ENCODE results near the gene ALPL. TPM values are rescaled to one million over a fixed set of nuclear protein-coding genes. Genes with fewer than 3 reads are reported as not detected.
A peak's percentile ranks its signal among the peaks of the same experiment; 100 is the strongest.

Gene ALPL
- total RNA-seq, 2 experiments from 2014 or later, result not detected

DNA sequence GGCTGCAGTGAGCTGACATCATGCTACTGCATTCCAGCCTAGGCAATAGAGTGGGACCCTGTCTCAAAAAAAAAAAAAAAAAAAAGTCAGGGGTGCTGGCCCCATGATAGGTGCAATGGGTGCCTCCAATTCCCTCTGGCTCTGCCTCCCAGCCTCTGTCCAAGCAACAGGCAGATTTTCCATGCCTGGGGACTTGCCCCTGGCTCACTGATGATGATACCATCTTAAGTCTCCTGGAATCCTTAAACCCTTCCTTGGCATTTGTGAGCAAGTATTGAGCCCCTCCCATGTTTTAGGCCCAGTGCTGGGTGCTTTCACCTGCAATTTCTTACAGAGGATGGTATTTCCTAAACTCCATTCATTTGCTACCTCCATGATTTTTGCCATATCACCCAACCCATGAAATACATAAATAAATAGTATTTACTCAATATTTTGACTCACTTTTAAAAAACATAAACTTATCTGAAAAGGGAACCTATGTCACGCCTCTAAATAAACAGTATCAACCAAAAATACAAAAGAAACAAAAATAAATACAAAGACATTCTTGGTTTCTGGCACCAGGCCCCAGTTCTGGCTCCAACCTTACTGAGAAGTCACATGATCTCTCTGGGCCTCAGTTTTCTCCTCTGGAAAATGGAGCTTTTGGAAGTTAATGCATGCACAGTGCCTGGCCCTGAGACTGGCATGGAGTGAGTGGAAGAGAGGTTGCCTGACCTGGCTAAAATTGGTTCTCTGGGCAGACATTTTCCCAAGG lies 1.5 kb upstream of the ALPL start:
- no peak overlapping the region for H3K27ac Mint-ChIP-seq
- intact Hi-C loops (cut with micrococcal nuclease), result no loop called here
- TF ChIP-seq, protein P1, sequence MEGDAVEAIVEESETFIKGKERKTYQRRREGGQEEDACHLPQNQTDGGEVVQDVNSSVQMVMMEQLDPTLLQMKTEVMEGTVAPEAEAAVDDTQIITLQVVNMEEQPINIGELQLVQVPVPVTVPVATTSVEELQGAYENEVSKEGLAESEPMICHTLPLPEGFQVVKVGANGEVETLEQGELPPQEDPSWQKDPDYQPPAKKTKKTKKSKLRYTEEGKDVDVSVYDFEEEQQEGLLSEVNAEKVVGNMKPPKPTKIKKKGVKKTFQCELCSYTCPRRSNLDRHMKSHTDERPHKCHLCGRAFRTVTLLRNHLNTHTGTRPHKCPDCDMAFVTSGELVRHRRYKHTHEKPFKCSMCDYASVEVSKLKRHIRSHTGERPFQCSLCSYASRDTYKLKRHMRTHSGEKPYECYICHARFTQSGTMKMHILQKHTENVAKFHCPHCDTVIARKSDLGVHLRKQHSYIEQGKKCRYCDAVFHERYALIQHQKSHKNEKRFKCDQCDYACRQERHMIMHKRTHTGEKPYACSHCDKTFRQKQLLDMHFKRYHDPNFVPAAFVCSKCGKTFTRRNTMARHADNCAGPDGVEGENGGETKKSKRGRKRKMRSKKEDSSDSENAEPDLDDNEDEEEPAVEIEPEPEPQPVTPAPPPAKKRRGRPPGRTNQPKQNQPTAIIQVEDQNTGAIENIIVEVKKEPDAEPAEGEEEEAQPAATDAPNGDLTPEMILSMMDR (IDR thresholded peaks at IDR 0.05), result no peak
- ChIA-PET CTCF (interaction anchor here (0.8 to 2.0 kb wide), 3 partner anchors 9 to 17 kb away, joined by 3 to 5 read pairs (median 4); no protein-coding TSS in a partner anchor), POLR2A (no interaction called here)
- H3K4me1 Mint-ChIP-seq (ENCODE audit: low read depth), result peaks cover 4% of the 10 kb centered on the region
- H3K36me3 Mint-ChIP-seq (ENCODE audit: low read depth), result no peaks in the 10 kb centered on the region
- no peak for ATAC-seq
- no peak for DNase-seq
- H3K27me3 Mint-ChIP-seq, result peaks cover 42% of the 10 kb centered on the region
- H3K9me3 Mint-ChIP-seq, result no peaks in the 10 kb centered on the region
- no peak overlapping the region for H3K4me3 Mint-ChIP-seq

DNA sequence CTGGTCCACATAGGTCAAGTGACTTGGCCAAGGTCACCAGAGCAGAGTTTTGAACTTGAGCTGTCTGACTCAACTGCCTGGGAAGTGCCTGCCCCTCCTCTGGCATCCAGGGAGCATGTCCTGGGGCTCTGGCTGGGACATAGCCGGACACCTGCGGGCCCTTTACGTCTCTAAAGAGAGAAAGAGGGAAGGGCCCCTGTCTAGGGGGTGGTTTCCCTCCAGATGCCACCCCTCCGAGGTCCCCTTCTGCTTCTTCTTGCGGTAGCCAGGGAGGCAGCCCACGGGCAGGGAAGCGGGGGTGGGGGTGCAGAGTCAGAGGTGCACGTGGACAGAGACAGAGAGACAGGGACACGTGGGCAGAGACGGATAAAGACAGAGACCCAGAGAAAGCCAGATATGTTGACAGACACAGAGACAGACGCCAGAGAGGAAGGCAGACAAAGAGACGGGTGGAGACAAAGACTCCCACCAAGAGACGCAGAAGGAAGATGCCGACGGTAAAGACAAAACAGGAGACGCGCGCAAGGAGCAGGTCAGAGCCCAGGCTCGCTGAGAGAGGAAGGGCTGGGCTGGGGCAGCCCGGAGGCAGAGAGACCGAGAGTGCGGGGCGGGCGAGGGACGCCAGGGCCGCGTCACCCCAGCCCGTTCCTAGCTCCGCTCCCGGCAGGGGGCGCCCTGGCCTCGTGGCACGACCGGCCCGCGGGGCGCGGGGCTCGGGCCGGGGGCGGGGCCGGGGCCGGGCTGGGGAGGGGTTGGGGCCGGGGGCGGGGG lies 458 bp upstream of the ALPL start:
- ATAC-seq (peak; percentile 96), DNase-seq (peak; percentile 78)
- peaks cover 4% of the 10 kb centered on the region for H3K4me1 Mint-ChIP-seq (ENCODE audit: low read depth)
- H3K36me3 Mint-ChIP-seq (ENCODE audit: low read depth), result no peaks in the 10 kb centered on the region
- no peak overlapping the region for H3K27ac Mint-ChIP-seq
- H3K4me3 Mint-ChIP-seq, result peak overlapping the region; percentile 53
- ChIA-PET POLR2A (no interaction called here), CTCF (interaction anchor here (0.6 to 2.0 kb wide), 11 partner anchors 8 to 102 kb away, joined by 3 to 5 read pairs (median 3); no protein-coding TSS in a partner anchor)
- peaks cover 44% of the 10 kb centered on the region for H3K27me3 Mint-ChIP-seq
- intact Hi-C loops (cut with micrococcal nuclease), result no loop called here
- TF ChIP-seq, protein P1 (IDR thresholded peaks at IDR 0.05), result peak; percentile 12
- H3K9me3 Mint-ChIP-seq, result no peaks in the 10 kb centered on the region

DNA sequence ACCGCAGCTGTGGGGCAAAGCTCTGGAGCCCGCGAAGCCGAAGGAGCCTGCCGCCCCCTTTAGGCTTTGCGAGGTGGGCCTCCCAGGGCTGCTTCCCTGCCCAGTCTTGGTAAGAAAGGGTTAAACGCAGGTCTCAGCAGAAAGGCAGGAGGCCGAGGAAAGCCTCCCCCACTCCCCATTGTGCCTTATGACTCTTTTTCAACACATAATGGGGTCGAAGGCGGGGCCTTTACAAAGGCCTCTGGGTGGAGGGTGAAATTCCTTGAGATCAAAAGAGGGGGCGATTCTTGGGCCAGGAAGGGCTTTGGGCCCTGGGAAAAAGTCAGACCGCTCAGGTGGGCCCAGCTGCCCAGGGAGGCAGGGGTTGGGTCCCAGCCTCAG lies 880 bp downstream of the ALPL start:
- intact Hi-C loops (cut with micrococcal nuclease), result no loop called here
- ChIA-PET POLR2A (interaction anchor here (0.6 kb wide), 1 partner anchor 647 kb away, joined by 3 read pairs; no protein-coding TSS in a partner anchor), CTCF (interaction anchor here (1.2 to 2.1 kb wide), 4 partner anchors 10 to 148 kb away, joined by 3 to 8 read pairs (median 4); no protein-coding TSS in a partner anchor)
- no peak overlapping the region for H3K4me3 Mint-ChIP-seq
- no peaks in the 10 kb centered on the region for H3K36me3 Mint-ChIP-seq (ENCODE audit: low read depth)
- peaks cover 4% of the 10 kb centered on the region for H3K4me1 Mint-ChIP-seq (ENCODE audit: low read depth)
- H3K27ac Mint-ChIP-seq, result no peak overlapping the region
- no peak for DNase-seq
- TF ChIP-seq, protein P1 (IDR thresholded peaks at IDR 0.05), result no peak
- H3K27me3 Mint-ChIP-seq, result peaks cover 43% of the 10 kb centered on the region
- no peaks in the 10 kb centered on the region for H3K9me3 Mint-ChIP-seq
- no peak for ATAC-seq

DNA sequence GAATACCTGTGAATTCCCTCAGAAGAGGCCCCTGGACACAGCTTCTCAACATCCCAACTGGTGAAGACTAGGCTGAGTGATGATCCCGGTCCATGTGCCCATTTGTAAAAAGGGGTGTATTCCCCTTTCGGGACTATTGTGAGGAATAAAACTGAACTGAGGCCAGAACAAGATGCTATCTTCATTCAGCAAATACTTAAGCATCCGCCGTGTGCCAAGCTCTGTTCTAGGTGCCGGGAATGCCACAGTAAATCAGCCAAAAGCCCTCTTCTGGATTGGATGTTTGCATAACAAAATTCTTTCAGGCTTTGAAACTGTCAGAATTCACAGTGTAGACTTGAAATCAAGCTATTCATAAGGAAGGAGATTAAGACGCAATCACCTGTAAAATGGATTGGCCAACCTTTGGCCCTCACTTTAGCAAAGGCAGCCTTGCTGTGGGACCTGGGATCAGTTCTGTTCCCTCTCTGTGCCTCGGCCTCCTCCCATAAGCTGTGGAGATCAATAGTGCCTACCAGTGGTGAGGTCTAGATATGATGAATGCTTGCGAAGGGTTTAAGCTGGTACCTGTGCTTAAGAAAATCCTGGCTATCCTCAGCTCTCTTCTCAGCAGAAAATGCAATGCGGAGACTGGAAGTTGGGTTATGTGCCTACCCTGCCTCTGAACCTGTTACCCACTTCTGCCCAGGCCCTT lies 1.8 kb downstream of the ALPL start:
- H3K9me3 Mint-ChIP-seq, result no peaks in the 10 kb centered on the region
- no peak overlapping the region for H3K4me3 Mint-ChIP-seq
- H3K27ac Mint-ChIP-seq, result no peak overlapping the region
- POLR2A ChIA-PET, result interaction anchor here (0.6 kb wide), 1 partner anchor 646 kb away, joined by 3 read pairs; no protein-coding TSS in a partner anchor
- CTCF ChIA-PET, result interaction anchor here (1.0 to 2.1 kb wide), 6 partner anchors 11 to 279 kb away, joined by 3 to 8 read pairs (median 4); no protein-coding TSS in a partner anchor
- H3K36me3 Mint-ChIP-seq (ENCODE audit: low read depth), result no peaks in the 10 kb centered on the region
- intact Hi-C loops (cut with micrococcal nuclease), result no loop called here
- ATAC-seq, result no peak
- H3K27me3 Mint-ChIP-seq, result peaks cover 42% of the 10 kb centered on the region
- DNase-seq, result no peak
- H3K4me1 Mint-ChIP-seq (ENCODE audit: low read depth), result peaks cover 4% of the 10 kb centered on the region
- TF ChIP-seq, protein P1 (IDR thresholded peaks at IDR 0.05), result no peak
